ENCODE measurements around the gene ZP1. TPM values are rescaled to one million over a fixed set of nuclear protein-coding genes. Genes with fewer than 3 reads are reported as not detected.

ZP1 gene
- total RNA-seq, 2 experiments from 2014 or later = 0.44 to 0.60 TPM

GRCh38 chr11:60916669-60917206, 49.4 kb downstream of the ZP1 start:
- Mint-ChIP-seq H3K4me1 (peaks cover 36% of the 10 kb centered on the region), H3K36me3 (peaks cover 15% of the 10 kb centered on the region), H3K27me3 (no peaks in the 10 kb centered on the region), H3K9me3 (no peaks in the 10 kb centered on the region), H3K27ac (peak overlapping the region; percentile 63), H3K4me3 (peak overlapping the region; percentile 7)
- ATAC-seq (ENCODE audit: low read depth) = no peak
- POLR2A ChIA-PET = interaction anchor here (0.6 kb wide), 1 partner anchor 74 kb away, joined by 5 read pairs; no protein-coding TSS in a partner anchor
- no peak for DNase-seq

GRCh38 chr11:60917267-60917666, 49.9 kb downstream of the ZP1 start:
- DNase-seq (no peak), ATAC-seq (ENCODE audit: low read depth) (no peak)
- Mint-ChIP-seq H3K9me3 (no peaks in the 10 kb centered on the region), H3K4me1 (peaks cover 30% of the 10 kb centered on the region), H3K4me3 (no peak overlapping the region), H3K36me3 (peaks cover 17% of the 10 kb centered on the region), H3K27ac (peak overlapping the region; percentile 63), H3K27me3 (no peaks in the 10 kb centered on the region)
- POLR2A ChIA-PET = no interaction called here

- POLR2A ChIA-PET = interaction anchor here (1.0 kb wide), 1 partner anchor 18 kb away, joined by 5 read pairs; no protein-coding TSS in a partner anchor
- Mint-ChIP-seq H3K27me3 (no peaks in the 10 kb centered on the region), H3K4me3 (no peak overlapping the region), H3K27ac (no peak overlapping the region), H3K9me3 (no peaks in the 10 kb centered on the region), H3K36me3 (peaks cover 21% of the 10 kb centered on the region), H3K4me1 (peaks cover 23% of the 10 kb centered on the region)
- DNase-seq (no peak), ATAC-seq (ENCODE audit: low read depth) (no peak)
Measured at GRCh38 chr11:60918251-60918938, 51.1 kb downstream of the ZP1 start.

DNA sequence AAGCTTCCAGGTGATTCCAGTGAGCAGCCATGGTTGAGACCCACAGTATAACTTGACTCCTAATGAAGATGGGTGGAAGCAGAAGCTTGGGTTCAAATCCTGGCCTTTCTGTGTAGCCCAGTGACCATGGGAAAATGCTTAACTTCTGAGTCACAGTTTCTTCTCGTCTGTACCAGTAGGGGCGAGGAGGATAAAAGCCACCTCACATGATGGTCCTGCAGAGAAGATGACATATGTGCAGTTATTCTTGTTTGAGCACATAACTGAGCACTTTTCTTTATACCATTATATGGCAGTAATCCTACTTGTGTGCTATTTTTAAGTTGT, 51.6 kb downstream of the ZP1 start:
- Mint-ChIP-seq H3K27me3 (no peaks in the 10 kb centered on the region), H3K9me3 (no peaks in the 10 kb centered on the region), H3K36me3 (peaks cover 21% of the 10 kb centered on the region), H3K27ac (no peak overlapping the region), H3K4me3 (no peak overlapping the region), H3K4me1 (peaks cover 21% of the 10 kb centered on the region)
- POLR2A ChIA-PET = no interaction called here
- ATAC-seq (ENCODE audit: low read depth) = no peak
- no peak for DNase-seq

GRCh38 chr11:60919320-60919719, 52.0 kb downstream of the ZP1 start:
- H3K27ac Mint-ChIP-seq = no peak overlapping the region
- H3K9me3 Mint-ChIP-seq = no peaks in the 10 kb centered on the region
- peaks cover 21% of the 10 kb centered on the region for H3K36me3 Mint-ChIP-seq
- no peak for DNase-seq
- no peaks in the 10 kb centered on the region for H3K27me3 Mint-ChIP-seq
- no peak overlapping the region for H3K4me3 Mint-ChIP-seq
- H3K4me1 Mint-ChIP-seq = peaks cover 20% of the 10 kb centered on the region
- ATAC-seq (ENCODE audit: low read depth) = no peak
- POLR2A ChIA-PET = interaction anchor here (0.9 kb wide), 1 partner anchor 9 kb away, joined by 3 read pairs; no protein-coding TSS in a partner anchor

DNA sequence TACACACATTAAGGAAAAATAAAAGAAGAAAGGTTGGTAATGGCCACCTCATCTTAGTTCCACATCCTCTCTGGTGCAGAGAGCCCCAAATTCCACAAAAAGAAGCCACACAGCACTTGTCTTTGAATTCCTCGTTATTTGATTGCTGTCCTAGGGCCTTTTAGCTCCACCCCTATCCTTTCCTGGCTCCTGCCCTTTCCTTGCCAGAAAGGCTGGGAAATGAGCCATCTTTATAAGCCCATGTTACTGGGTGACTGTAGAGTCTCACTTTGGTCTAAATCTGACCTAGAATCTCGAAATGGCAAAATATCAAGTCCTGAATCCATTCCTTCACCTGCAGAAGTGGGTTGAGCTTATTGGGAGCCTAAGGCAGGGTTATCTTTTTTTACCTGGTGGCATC, 52.6 kb downstream of the ZP1 start:
- H3K4me1 Mint-ChIP-seq = peaks cover 20% of the 10 kb centered on the region
- peaks cover 21% of the 10 kb centered on the region for H3K36me3 Mint-ChIP-seq
- ATAC-seq (ENCODE audit: low read depth) (no peak), DNase-seq (no peak)
- H3K4me3 Mint-ChIP-seq = no peak overlapping the region
- no peak overlapping the region for H3K27ac Mint-ChIP-seq
- POLR2A ChIA-PET = interaction anchor here (0.6 to 0.9 kb wide), 2 partner anchors 8 to 81 kb away, joined by 3 to 4 read pairs; no protein-coding TSS in a partner anchor
- H3K9me3 Mint-ChIP-seq = no peaks in the 10 kb centered on the region
- peaks cover 2% of the 10 kb centered on the region for H3K27me3 Mint-ChIP-seq

DNA sequence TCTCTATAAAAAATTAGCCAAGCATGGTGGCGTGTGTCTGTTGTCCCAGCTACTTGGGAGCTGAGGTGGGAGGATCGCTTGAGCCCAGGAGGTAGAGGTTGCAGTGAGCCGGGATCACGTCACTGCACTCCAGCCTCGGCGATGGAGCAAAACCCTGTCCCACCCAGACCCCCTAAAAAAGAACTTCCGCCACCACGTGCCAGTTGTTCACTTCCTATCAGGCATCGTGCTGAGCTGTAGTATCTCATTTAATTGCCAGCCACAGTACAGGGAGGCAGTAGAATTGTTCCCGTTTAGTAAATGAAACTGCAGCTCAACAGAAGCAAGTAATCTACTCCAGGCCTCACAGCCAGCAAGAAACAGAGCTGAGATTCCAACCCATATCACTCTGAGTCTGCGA, 53.9 kb downstream of the ZP1 start:
- Mint-ChIP-seq H3K9me3 (no peaks in the 10 kb centered on the region), H3K4me1 (peaks cover 17% of the 10 kb centered on the region), H3K4me3 (no peak overlapping the region), H3K36me3 (peaks cover 21% of the 10 kb centered on the region), H3K27me3 (peaks cover 15% of the 10 kb centered on the region), H3K27ac (no peak overlapping the region)
- POLR2A ChIA-PET = no interaction called here
- DNase-seq = no peak
- no peak for ATAC-seq (ENCODE audit: low read depth)

DNA sequence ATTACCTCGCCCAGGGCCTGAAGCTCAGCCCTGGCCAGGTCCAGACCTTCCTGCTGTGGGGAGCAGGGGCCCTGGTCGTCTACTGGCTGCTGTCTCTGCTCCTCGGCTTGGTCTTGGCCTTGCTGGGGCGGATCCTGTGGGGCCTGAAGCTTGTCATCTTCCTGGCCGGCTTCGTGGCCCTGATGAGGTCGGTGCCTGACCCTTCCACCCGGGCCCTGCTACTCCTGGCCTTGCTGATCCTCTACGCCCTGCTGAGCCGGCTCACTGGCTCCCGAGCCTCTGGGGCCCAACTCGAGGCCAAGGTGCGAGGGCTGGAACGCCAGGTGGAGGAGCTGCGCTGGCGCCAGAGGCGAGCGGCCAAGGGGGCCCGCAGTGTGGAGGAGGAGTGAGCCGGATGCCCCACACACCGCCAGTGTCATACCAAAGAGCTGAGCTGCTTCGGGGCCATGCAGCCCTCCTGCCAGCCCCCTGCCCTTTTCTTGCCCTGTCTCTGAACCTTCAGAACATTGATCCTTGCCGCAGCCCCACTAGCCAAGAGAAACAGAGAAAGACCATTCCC, 54.5 kb downstream of the ZP1 start:
- H3K36me3 Mint-ChIP-seq = peaks cover 21% of the 10 kb centered on the region
- no peak for DNase-seq
- no peaks in the 10 kb centered on the region for H3K9me3 Mint-ChIP-seq
- peaks cover 20% of the 10 kb centered on the region for H3K27me3 Mint-ChIP-seq
- H3K4me1 Mint-ChIP-seq = peaks cover 13% of the 10 kb centered on the region
- no peak for ATAC-seq (ENCODE audit: low read depth)
- H3K4me3 Mint-ChIP-seq = no peak overlapping the region
- POLR2A ChIA-PET = no interaction called here
- no peak overlapping the region for H3K27ac Mint-ChIP-seq

GRCh38 chr11:60922906-60923305, 55.6 kb downstream of the ZP1 start:
- H3K36me3 Mint-ChIP-seq = peaks cover 17% of the 10 kb centered on the region
- no peak for ATAC-seq (ENCODE audit: low read depth)
- H3K27me3 Mint-ChIP-seq = peaks cover 24% of the 10 kb centered on the region
- no peak overlapping the region for H3K4me3 Mint-ChIP-seq
- no peak overlapping the region for H3K27ac Mint-ChIP-seq
- no peaks in the 10 kb centered on the region for H3K9me3 Mint-ChIP-seq
- H3K4me1 Mint-ChIP-seq = peaks cover 9% of the 10 kb centered on the region
- POLR2A ChIA-PET = no interaction called here
- no peak for DNase-seq

- peak overlapping the region; percentile 37 for H3K4me3 Mint-ChIP-seq
- no peak for ATAC-seq (ENCODE audit: low read depth)
- POLR2A ChIA-PET = interaction anchor here (0.6 to 1.3 kb wide), 3 partner anchors 8 to 49 kb away, joined by 3 to 5 read pairs (median 3); no protein-coding TSS in a partner anchor
Measured at GRCh38 chr11:60923326-60923725, 56.0 kb downstream of the ZP1 start.

DNA sequence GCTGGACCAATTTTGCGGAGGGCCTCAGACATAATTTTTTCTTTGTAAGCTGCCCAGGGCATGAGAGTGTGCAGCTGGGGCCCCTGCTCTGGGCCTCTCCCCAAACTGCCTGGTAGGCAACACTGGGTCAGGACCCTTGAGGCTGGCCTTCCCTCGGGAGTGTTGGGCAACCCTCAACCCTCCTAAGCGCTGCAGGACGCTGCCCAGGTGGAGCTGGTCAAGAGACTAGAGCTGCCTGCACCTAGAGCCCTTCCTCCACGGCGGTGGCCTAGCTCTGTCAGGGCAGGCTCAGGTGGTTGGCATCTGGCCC, 56.4 kb downstream of the ZP1 start:
- DNase-seq (no peak), ATAC-seq (ENCODE audit: low read depth) (no peak)
- H3K4me1 Mint-ChIP-seq = peaks cover 6% of the 10 kb centered on the region
- POLR2A ChIA-PET = interaction anchor here (0.6 to 1.3 kb wide), 3 partner anchors 9 to 49 kb away, joined by 3 to 5 read pairs (median 3); no protein-coding TSS in a partner anchor
- H3K9me3 Mint-ChIP-seq = no peaks in the 10 kb centered on the region
- peak overlapping the region; percentile 66 for H3K4me3 Mint-ChIP-seq
- H3K27ac Mint-ChIP-seq = no peak overlapping the region
- H3K36me3 Mint-ChIP-seq = peaks cover 17% of the 10 kb centered on the region
- H3K27me3 Mint-ChIP-seq = peaks cover 24% of the 10 kb centered on the region

More at GRCh38 chr11:60923326-60923725, 56.0 kb downstream of the ZP1 start:
- peaks cover 24% of the 10 kb centered on the region for H3K27me3 Mint-ChIP-seq
- H3K27ac Mint-ChIP-seq = no peak overlapping the region
- no peaks in the 10 kb centered on the region for H3K9me3 Mint-ChIP-seq
- no peak for DNase-seq
- peaks cover 7% of the 10 kb centered on the region for H3K4me1 Mint-ChIP-seq
- peaks cover 17% of the 10 kb centered on the region for H3K36me3 Mint-ChIP-seq

DNA sequence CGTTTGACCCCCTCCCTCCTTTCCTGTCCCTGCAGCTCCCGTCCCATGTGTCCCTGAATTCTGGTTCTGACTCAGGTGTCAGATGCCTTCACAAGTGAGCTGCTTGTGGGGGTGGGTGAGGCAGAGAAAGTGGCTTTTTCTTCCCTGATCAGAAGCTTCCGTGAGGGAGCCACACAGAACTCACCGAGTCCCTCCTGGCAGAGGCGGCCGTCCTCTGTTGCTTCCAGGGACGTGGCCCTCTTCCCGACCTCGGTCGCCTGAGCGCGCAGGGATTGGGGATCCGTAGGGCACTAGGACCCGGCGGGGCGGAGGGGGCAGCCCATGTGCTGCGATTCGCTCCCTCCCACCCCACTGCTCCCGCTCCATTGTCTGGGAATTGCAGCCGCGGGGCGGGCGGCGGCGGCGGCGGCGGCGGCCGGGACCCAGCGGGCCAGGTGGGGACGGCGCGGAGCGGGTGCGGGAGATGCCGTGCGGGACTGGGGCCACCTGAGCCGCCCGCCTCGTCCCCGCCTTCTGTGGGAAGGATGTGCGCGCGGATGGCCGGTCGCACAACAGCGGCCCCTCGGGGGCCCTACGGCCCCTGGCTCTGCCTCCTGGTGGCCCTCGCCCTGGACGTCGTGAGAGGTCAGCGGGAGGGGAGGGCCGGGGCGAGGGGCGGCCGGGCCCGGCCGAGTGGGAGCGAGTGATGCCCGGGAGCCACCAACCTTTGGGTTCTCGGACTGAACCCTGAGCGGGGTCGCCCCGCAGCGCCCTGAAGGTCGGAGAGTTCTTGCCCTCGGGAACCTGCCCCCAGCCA, 57.0 kb downstream of the ZP1 start, which contains the start of gene TMEM132A:
TMEM132A (plus strand) TSS at position 351 of the 796 bp plus-strand sequence; CDS start at position 525, 174 bp downstream.
- H3K4me1 Mint-ChIP-seq = peaks cover 6% of the 10 kb centered on the region
- ATAC-seq (ENCODE audit: low read depth) (peak; percentile 41), DNase-seq (peak; percentile 55)
- H3K27ac Mint-ChIP-seq = no peak within 1 kb of the TSS
- H3K9me3 Mint-ChIP-seq = no peaks in the 10 kb centered on the region
- peaks cover 24% of the 10 kb centered on the region for H3K27me3 Mint-ChIP-seq
- POLR2A ChIA-PET = interaction anchor here (0.6 to 1.3 kb wide), 3 partner anchors 9 to 48 kb away, joined by 3 to 5 read pairs (median 3); no protein-coding TSS in a partner anchor
- H3K4me3 Mint-ChIP-seq = peak within 1 kb of the TSS; percentile 66
- peaks cover 16% of the 10 kb centered on the region for H3K36me3 Mint-ChIP-seq
